HG03280 (cell line): ENCODE results near the gene FOXL2NB.

Experiments
- ATAC-seq: cut with Tn5 transposase; IDR thresholded peaks from one replicate; pipeline ENCODE4 v1.9.1; 2021; ENCODE audit warnings: mild to moderate bottlenecking, moderate library complexity; ENCODE audit not compliant: unreplicated experiment

FOXL2NB gene

DNA sequence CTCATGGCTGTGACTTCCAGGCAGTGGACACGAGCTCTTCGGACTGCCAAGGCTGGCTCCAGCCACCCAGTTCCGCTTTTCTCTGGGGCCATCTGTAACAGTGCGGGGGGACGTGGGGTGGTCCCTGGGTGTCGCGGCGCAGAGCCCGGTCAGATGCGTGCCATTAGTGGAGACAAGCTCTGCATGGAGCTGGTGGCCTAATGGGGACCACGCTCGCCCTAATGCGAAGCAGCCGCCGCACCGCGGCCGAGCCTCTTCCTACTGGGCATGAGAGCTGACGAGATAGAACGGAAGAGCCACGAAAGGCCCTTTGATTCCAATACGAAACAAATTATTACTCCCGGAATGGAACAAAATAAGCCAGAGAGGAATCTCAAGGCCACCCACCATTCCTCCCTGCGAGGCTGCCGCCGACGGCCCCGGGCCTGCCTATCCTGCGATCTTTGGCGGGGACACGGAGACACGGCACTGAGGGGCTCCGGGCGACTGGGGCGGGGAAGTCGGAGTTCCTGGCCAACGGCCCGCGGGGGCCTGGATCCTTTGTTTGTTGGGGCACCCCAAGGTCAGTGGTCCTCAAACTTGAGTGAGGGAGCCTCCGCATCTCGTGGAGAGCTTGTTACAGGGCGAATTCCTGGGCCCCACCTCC, 18.2 kb upstream of the FOXL2NB start:
- no peak for ATAC-seq

DNA sequence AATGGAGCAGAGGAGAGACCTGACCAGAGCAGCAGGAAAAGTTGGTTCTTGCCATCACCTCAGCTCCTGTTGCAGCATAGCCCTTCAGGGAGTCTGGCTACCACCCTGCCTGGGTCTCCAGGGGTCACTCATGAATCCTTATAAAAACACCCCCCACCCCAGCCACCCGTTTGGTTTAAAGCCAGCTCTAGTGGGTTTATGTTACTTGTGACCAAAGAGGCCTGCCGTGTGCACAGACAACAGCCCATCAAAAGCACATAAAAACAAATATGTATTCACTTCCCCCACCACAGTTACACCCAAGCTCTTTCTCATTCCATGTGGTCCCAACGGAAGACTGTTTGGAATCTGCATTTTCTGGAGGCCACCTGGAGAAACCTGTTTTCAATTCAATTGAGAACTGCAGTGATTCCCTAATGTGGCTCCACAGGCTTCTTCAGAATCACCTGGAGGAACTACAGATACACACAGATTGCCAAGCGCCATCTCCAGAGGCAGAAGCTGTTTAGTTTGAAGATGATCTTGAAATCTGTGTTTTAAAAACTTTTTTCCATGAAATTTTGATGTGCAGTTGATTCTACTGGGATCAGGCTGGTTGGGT, 13.8 kb upstream of the FOXL2NB start:
- no peak for ATAC-seq

DNA sequence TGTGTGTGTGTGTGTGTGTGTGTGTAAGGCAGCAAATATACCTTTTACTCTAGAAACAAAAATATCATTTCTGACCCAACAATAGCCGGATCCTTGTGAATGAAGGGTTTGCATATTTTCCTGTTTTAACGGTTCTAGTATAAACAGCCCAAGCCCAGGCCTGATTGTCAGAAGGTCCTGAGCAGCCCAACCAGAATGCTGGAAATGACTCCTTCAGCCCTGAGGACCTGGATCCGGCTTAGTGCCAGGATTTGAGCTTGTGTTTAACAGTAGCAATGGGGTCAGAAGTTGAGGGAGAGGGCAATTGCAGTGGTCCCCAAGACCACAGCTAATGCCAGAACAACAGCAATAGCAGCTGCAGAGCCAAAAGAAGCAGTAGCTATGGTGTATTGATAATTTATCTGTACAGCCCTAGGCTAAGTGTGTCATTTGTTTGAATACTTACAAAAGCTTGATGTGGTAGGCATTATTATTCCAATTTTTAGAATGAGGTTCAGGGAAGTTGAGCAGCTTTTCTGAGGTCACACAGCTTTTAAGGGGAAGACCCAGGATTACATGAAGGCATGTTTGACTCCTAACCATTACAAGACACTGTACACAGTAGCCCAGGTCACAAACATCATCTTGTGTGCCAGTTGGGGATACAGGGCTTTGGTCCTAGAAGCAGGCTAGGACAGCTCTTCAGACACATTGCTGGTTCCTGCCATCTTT, 12.9 kb upstream of the FOXL2NB start:
- no peak for ATAC-seq

DNA sequence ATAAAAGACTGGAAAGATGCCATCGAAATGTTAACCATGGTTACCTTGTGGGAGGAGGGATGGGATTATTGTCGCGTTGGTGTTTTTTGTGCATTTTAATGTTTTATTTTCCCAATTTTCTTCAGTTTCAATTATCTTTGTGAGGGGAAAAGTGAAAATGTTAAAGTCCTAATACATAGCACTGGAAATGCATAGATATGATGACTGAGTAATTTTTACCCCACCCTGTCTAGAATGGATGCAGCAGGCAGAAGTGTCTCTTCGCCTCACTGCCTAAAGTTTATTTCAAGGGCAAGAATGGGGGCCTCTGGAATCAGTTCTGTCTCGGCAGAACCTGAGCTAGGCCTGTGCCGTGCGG, 11.5 kb upstream of the FOXL2NB start:
- ATAC-seq = no peak

DNA sequence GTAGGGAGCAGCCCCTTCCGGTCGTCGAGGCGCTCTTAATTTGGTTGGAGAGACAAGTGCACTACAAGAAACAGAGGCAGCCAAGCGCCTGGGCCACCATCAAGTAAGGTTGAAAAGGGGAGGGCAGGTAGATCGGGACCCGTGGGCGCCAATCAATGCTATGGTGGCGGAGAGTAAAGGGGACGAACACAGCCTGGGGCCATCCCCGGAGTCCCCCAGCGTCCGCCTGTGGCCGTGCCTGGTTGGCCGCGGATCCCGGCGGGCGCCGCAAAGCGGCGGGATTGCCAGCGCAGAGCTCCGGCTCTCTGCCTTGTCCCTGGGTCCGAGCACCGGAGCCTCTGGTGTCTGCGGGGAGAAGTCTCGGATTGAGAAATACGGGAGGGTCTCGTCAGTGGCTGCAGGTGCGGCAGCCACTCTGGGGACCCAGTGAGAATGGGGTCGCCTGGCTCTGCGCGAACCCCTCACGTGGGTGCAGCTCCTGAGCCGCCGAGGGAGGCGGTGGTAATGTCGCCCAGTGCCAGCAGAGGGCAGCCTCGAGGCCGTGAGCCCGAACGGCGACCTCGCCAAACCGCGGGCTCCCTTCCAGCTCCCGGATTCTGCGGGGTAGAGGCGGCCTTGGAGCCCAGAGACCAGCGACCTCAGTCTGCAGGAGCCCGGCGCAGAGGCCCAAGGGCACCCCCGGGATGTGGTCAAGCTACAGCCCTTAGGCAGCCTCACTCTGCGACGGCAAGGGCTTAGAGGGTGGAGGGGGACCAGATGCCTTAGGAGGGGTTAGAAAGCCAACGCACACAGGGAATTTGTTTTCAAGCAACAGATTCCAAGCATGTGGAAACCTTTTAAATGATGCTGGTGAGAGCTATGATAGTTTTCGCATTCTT, 10.9 kb upstream of the FOXL2NB start:
- ATAC-seq = peak; percentile 83

- ATAC-seq = no peak
Observed at GRCh38 chr3:138936741-138937689, 10.0 kb upstream of the FOXL2NB start.

- no peak for ATAC-seq
Observed at GRCh38 chr3:138937690-138938055, 9.3 kb upstream of the FOXL2NB start.

- no peak for ATAC-seq
Observed at GRCh38 chr3:138938056-138938876, 8.8 kb upstream of the FOXL2NB start.

DNA sequence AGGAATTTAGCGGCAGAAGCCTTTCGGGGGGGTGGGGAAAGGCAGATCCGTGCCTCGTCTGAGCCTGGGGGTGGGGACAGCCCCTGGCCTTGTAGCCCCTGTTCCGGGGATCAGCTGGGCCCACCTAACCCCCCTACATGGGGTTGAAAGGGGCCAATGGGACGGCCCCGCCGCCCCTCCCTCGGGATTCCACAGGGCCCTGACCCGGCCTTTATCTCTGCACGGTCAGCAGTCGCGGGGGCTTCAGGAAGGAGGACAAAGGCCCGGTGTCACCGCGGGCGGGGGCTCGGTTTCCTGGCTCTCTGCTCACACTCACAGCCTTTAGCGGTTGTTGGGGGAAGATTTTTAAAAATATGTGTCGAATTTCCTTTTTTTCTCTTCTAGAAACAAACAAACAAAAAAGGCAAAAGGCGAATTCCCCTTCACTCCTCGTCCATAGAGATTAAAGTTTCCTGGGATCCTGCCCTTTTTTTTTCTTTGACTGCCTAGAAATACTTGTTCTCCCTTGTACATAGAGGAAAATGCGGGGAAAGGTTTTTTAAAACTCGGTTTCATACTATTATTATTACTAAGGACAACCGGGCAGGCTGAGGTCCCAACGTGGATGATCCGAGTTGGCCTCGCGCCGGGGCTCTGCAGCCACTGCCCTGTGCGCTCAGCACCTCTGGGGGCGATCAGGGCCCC, 8.0 kb upstream of the FOXL2NB start:
- no peak for ATAC-seq

DNA sequence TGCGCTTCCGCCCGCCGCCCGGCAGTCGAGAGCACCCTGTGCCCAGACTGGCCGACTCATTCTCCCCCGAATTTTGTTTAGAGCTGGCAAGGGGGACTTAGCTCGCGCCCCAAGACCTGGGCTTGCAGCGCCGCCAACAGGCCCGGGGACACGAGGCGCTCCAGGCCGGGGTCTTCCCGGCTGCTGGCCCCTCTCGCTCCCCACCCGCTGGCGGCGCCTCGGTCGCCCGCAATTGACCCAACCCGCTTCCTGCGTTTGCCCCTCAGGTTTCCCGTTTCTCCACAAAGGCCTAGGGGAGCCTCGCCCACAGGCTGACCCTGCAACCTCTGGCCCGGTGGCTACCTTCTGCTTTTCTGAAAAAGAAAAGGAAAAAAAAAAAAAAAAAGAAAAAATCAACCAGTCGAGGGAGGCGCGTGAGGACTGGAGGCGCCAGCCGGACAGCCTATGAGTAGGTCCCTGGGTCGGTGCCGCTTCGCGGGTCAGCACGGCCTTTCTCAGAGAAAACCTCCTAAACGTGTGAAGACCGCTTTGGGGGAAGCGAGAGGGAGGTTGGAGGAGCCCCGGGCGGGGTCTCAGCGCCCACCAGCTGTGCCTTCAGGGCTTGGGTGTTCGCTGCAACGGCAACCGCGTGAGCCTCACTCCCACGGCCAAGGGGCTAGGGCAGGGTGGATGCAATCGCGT, 7.3 kb upstream of the FOXL2NB start:
- no peak for ATAC-seq

GRCh38 chr3:138940446-138940845, 6.6 kb upstream of the FOXL2NB start:
- no peak for ATAC-seq

- ATAC-seq = no peak
Observed at GRCh38 chr3:138941259-138941885, 5.6 kb upstream of the FOXL2NB start.

DNA sequence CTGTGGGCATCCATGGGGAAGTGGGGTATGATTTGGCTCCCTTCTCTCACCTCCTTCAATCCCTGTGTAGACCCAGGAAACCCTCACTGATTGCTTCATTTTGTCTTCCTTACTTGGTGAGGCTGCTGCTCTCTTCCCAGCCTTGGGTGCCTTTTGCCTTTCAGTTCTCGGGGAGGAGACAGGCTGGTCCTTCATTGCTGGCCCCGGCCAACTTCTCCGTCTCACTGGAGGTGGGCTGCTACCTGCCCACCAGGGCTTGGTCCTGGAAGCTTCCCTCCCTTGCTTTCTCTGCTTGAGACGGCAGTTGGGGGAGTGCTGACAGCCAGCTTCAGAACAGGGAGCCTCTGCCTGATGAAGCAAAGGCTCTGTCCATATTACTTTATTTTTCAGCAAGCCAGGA, 4.7 kb upstream of the FOXL2NB start:
- ATAC-seq = no peak

DNA sequence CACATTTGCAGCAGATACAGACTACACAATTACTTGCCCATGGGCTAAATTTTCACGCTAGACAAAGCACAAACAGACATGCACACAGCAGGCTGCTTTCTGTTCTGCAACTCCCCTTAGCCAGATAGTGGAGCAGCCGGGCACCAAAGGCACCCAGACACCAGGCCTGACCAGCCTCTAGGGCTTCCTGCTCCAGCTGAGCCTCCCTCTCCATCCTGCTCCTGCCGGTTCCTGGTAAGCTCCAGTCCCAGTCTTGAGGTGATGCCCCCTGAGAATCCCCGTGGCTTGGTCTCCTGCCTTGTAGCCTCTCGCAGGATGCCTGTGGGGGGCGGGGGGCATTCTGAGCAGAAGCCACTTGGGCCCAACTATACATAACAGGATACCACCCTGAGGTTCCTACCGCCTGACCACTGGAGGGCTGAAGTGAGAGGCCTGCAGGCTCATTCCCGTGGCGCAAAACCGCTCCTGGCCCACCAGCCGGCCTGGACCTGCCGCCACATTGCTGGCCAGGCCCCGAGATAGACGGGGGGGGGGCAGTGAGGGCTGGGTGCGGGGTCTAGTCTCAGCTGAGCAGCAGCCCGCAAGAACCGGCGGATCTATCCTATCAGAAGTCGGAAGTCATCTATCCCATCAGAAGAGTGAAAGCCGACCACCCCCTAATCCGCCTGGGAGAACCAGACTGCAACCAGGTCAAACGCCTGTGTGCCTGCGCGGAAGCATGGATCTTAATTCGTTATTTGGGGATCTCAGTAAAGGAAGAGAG, 4.0 kb upstream of the FOXL2NB start:
- no peak for ATAC-seq

- no peak for ATAC-seq
Observed at GRCh38 chr3:138943724-138944653, 3.0 kb upstream of the FOXL2NB start.

DNA sequence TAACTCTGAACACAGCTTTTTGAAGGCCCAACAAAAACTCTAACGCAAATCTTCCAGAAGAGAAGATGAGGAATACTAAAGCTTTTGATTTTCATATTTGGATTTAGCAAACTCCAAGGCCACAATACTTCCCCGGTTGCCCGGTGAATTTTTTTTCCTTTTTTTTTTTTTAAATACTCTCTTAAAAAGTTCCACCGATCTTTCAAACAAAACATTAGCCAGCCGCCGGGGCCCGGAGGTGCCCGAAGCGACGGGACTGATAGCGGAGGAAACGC, 2.4 kb upstream of the FOXL2NB start:
- no peak for ATAC-seq
